T-helper 1 cell treated with Interleukin-12 subunit alpha and Interleukin-12 subunit beta and Interleukin-4 antibody, amounts not matched to agents 30 μg/mL and 1 μg/mL, for 36 hours (primary cell): ENCODE results near the gene S100A12.
A peak's percentile ranks its signal among the peaks of the same experiment; 100 is the strongest.

Source experiments
- H3K27ac Mint-ChIP-seq: one replicate; pipeline ENCODE4 v1.8.0; 2021; ENCODE audit warnings: mild to moderate bottlenecking, mixed read lengths
- H3K27me3 Mint-ChIP-seq: one replicate; pipeline ENCODE4 v1.8.0; 2021; ENCODE audit warnings: low read depth, mixed read lengths
- H3K36me3 Mint-ChIP-seq: one replicate; pipeline ENCODE4 v1.8.0; 2021; ENCODE audit warnings: low read depth, mixed read lengths
- H3K4me1 Mint-ChIP-seq: one replicate; pipeline ENCODE4 v1.8.0; 2021; ENCODE audit warnings: low read depth, mixed read lengths
- H3K4me3 Mint-ChIP-seq: one replicate; pipeline ENCODE4 v1.8.0; 2021; ENCODE audit warnings: mild to moderate bottlenecking, moderate library complexity, mixed read lengths
- H3K9me3 Mint-ChIP-seq: one replicate; pipeline ENCODE4 v1.8.0; 2021; ENCODE audit warnings: mixed read lengths

The S100A12 gene

DNA sequence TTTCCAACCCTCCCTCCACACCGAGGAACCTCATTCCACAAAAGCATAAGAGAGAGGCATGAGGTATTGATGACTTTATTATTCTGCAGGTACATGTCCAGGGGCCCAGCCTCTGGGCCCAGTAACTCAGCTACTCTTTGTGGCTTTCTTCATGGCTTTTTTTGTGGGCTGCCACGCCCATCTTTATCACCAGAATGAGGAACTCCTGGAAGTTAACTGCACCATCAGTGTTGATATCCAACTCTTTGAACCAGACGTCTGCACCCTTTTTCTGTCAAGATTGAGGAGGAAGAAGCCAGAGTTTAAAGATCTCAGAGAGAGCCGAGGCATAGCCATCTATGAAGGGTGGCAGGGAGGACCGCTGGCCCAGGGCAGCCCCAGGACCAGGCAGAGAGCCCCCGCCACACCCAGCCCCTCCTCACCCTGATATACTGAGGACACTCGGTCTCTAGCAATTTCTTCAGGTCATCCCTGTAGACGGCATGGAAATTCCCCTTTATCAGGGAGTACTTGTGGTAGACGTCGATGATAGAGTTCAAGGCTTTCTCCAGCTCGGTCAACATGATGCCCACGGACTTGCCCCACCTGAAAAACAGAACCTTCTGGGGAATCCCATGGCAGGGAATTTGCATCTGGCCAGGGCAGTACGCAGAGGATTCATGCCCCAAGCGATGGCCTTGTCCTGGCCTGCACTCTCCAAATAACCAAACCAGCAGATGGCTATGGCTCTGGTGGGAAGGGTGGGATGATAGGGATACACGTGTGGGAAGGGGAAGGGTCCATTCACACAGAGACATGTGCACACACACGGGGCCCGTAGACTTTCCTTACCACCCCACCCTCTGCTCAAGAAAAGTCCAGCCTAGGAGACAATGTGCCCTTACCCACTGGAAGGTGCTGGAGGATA lies 14.8 kb upstream of the S100A12 start:
- no peaks in the 10 kb centered on the region for H3K36me3 Mint-ChIP-seq
- H3K27me3 Mint-ChIP-seq = peaks cover 13% of the 10 kb centered on the region
- H3K4me3 Mint-ChIP-seq = no peak overlapping the region
- no peaks in the 10 kb centered on the region for H3K9me3 Mint-ChIP-seq
- no peak overlapping the region for H3K27ac Mint-ChIP-seq
- H3K4me1 Mint-ChIP-seq = peaks cover 9% of the 10 kb centered on the region

DNA sequence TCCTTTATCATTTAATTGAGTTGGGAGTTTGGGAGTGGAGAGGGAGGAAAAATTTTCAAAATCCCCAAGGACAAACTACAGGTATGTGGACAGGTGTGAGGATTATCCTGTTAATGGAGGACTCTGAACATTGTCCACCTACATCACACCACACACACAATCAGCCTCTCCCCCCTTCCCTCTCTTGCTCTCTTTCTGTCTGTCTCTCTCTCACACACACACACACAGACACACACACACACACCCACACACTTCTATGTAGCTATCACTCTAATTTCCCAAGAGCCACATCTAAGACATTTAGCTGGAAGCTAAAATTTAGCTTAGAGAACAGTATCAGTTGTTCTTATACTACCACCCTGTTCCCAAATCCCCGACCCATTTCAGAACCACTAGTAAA lies 14.0 kb upstream of the S100A12 start:
- H3K4me3 Mint-ChIP-seq = no peak overlapping the region
- no peaks in the 10 kb centered on the region for H3K9me3 Mint-ChIP-seq
- no peaks in the 10 kb centered on the region for H3K36me3 Mint-ChIP-seq
- peaks cover 11% of the 10 kb centered on the region for H3K27me3 Mint-ChIP-seq
- peaks cover 9% of the 10 kb centered on the region for H3K4me1 Mint-ChIP-seq
- H3K27ac Mint-ChIP-seq = no peak overlapping the region

DNA sequence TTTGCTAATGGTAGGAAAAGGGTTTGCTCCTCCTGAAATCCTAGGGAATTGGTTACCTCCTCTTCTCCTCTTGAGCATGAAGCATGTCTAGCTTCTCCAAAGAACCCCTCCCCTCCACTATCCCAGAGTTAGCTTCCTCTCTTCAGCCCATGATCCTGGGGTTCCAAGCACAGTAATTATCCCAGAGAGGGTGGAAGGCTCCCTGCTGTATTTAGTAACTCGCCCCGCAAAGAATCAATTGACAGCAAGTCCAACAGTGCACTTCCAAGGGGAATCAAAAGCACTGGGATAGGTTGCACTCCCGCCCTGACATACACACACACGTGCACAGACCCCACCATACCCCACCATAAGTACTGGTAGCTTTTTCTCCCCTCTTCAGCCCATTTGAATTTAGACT lies 12.4 kb upstream of the S100A12 start:
- H3K9me3 Mint-ChIP-seq = no peaks in the 10 kb centered on the region
- H3K36me3 Mint-ChIP-seq = no peaks in the 10 kb centered on the region
- H3K27me3 Mint-ChIP-seq = peaks cover 15% of the 10 kb centered on the region
- no peak overlapping the region for H3K27ac Mint-ChIP-seq
- H3K4me1 Mint-ChIP-seq = peaks cover 9% of the 10 kb centered on the region
- H3K4me3 Mint-ChIP-seq = no peak overlapping the region

DNA sequence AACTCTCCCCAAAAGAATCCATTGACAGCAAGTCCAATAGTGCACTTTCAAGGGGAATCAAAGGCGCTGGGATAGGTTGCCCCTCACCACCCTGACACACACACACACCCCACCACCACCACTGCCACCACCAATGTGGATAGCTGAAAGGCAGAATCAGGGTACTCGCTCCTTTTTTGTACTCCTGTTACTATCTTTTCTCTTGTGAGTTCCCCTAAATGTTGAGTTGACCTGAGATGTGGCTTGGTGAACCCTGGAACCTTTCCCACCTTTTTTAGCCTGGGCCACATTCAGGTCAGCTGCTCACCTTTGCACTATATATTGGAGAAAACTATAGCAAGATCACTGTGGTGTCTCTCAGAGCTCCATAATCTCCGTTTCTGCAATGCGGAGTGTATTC lies 11.6 kb upstream of the S100A12 start:
- peaks cover 23% of the 10 kb centered on the region for H3K27me3 Mint-ChIP-seq
- no peak overlapping the region for H3K27ac Mint-ChIP-seq
- H3K36me3 Mint-ChIP-seq = no peaks in the 10 kb centered on the region
- peaks cover 9% of the 10 kb centered on the region for H3K4me1 Mint-ChIP-seq
- H3K4me3 Mint-ChIP-seq = no peak overlapping the region
- H3K9me3 Mint-ChIP-seq = peaks cover 6% of the 10 kb centered on the region

DNA sequence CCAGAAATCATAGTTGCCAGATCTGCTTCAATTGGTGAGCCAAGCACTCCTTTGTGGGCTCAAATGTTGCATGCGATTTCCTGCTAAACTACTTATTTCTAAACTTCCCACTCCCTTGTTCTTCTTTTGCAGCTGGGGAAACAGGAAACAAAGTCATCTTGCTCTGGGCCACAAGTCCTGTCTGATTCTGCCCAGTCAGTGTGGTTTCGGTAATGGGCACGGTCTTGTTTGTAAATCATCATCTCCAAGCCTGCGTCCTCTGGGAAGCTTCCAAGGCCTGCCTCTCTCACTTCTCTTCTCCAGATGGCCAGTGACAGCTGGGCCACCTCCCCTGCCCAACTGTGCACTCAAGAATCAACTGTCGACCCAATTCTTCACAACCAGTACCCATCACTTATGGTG lies 11.1 kb upstream of the S100A12 start:
- peaks cover 9% of the 10 kb centered on the region for H3K4me1 Mint-ChIP-seq
- no peak overlapping the region for H3K4me3 Mint-ChIP-seq
- no peaks in the 10 kb centered on the region for H3K36me3 Mint-ChIP-seq
- peaks cover 26% of the 10 kb centered on the region for H3K27me3 Mint-ChIP-seq
- peak overlapping the region; percentile 2 for H3K27ac Mint-ChIP-seq
- H3K9me3 Mint-ChIP-seq = peaks cover 11% of the 10 kb centered on the region

DNA sequence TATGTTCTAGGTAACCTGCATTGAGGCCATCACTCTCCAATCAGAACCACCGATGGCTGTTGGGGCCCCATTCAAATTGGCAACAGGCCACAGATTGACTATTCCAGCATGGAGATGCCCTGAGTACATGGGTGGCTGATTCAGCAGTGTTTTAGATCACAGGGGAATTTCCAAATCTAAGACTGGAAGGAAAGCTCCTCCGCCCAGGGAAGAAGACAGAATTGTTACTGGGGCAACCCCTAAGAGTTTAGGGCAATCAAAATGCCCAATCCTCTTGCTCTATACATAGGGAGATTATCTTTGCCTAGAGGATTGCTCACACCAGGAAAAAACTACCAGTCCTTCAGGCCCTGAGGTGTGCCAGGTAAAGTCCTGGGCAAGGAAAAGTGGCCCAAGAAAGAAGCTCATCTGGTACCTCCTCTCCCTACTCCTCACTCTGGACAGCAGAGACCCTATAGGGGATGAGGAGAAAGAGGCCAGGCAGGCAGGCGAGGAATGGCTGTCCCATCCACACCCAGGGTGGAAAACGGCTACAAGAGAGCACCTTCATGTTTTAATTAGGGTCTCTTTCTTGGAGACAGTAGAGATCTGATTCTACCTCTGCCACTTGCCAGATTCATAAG lies 9.6 kb upstream of the S100A12 start:
- Mint-ChIP-seq H3K36me3 (no peaks in the 10 kb centered on the region), H3K27ac (no peak overlapping the region), H3K4me3 (no peak overlapping the region), H3K9me3 (peaks cover 16% of the 10 kb centered on the region), H3K4me1 (peaks cover 9% of the 10 kb centered on the region), H3K27me3 (peaks cover 30% of the 10 kb centered on the region)

DNA sequence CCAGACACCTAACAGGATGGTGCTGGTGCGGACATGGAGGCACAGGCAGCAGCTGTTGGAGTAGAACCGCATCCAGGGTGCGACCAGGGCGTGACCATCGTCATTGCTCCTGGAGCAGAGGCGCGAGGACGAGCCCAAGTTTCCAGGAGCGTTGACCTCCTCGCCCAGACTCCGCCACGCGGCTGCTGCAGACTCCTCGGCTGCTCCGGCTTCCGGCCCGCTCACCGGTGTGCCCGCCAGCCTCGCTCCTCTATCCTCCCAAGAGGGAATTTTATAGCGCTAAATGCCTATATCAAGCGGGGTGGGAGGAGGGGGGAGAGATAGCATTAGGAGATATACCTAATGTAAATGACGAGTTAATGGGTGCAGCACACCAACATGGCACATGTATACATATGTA lies 5.3 kb upstream of the S100A12 start:
- Mint-ChIP-seq H3K36me3 (no peaks in the 10 kb centered on the region), H3K4me3 (no peak overlapping the region), H3K27me3 (peaks cover 48% of the 10 kb centered on the region), H3K27ac (no peak overlapping the region), H3K9me3 (peaks cover 16% of the 10 kb centered on the region), H3K4me1 (no peaks in the 10 kb centered on the region)

DNA sequence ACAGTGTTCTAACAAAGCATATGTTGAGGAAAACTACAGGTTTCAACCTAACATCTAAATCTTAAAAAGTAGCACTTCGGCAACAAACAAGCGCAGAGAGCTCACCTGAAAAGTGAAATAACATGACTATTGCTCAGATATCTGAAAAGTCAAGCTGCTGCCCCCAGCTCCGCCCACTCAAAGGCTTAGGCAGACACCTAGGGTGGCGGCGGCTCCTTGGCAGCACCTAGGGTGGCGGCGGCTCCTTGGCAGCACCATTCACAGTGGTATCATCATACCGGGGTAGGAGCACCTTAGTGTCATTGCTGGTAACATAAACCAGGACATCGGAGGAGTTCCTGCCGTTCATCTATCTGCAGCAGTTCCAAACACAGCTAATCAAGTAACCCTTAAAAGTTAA lies 4.2 kb upstream of the S100A12 start:
- Mint-ChIP-seq H3K9me3 (peaks cover 16% of the 10 kb centered on the region), H3K36me3 (no peaks in the 10 kb centered on the region), H3K4me3 (no peak overlapping the region), H3K4me1 (no peaks in the 10 kb centered on the region), H3K27ac (no peak overlapping the region), H3K27me3 (peaks cover 48% of the 10 kb centered on the region)

DNA sequence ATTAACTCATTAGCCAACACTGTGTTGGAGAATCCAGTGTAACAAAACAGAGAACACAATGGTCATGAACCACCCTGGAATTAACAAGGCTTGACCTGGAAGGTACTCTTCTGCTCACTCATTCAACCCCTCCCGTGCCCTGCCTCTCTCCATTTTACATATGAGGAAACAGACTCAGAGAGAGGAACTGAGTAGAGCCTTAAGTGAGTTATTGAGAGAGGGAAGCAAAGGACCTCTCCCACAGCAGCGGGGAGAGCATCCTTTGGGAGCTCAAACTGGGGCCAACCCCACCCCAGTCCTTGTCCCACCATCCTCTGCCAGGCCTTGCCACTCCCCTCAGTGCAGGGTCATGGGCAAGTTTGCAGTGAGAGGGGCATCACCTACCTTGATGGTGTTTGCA lies 1.4 kb downstream of the S100A12 start:
- Mint-ChIP-seq H3K4me3 (no peak overlapping the region), H3K27me3 (peaks cover 45% of the 10 kb centered on the region), H3K36me3 (no peaks in the 10 kb centered on the region), H3K4me1 (no peaks in the 10 kb centered on the region), H3K9me3 (no peaks in the 10 kb centered on the region), H3K27ac (no peak overlapping the region)

DNA sequence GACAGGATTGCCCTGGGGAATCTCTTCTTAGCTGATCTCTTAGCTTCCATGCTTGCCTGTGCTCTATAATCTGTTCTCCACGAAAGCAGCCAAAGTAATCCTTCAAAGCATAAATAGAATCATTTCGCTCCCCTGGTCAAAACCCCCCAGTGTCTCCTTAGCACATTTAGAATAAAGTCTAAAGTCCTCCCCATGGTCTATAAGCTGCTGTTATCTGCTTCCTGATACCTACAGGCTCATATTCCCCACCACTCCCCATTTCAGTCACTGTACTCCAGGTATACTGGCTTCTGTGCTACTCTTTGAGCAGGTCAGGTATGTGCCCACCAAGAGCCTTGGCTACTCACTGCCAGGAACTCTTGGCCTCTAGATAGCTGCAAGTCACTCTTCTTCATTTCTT lies 2.9 kb downstream of the S100A12 start:
- Mint-ChIP-seq H3K4me3 (no peak overlapping the region), H3K27me3 (peaks cover 33% of the 10 kb centered on the region), H3K9me3 (no peaks in the 10 kb centered on the region), H3K36me3 (no peaks in the 10 kb centered on the region), H3K4me1 (no peaks in the 10 kb centered on the region), H3K27ac (no peak overlapping the region)

DNA sequence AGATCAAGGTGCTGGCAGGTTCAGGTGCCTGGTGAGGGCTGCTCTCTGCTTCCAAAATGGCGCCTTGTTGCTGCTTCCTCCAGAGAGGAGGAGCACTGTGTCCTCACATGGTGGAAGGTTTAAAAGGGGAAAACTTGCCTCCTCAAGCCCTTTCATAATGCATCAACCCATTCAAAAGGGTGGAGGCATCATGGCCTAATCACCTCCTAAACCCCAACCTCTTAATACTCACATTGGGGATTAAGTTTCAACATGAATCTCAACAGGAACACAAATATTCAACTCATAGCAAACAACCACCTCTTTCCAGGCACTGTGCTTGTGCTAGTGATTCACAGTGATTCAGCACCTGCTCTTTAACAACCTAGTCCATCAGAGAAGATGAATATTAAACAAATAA lies 4.2 kb downstream of the S100A12 start:
- Mint-ChIP-seq H3K4me1 (no peaks in the 10 kb centered on the region), H3K27ac (no peak overlapping the region), H3K36me3 (no peaks in the 10 kb centered on the region), H3K9me3 (no peaks in the 10 kb centered on the region), H3K4me3 (no peak overlapping the region), H3K27me3 (peaks cover 27% of the 10 kb centered on the region)

DNA sequence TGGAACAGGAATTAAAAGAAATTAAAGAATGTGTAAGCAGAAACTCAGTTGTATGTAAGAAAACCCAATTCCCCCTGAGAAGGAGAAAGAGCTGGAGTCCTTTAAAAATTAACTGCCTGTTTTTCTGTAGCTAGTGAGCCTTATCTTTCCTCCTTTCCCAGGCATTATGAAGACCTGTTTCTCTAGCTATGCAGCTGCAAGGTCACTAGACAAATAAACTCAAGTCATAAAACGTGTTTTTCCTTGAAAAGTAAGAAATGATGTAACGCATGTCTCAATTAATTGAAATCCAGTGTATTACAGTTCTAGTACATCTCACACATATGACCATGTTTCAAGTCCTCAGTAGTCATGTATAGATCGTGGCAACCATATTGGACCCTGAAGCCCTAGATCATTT lies 5.3 kb downstream of the S100A12 start:
- no peaks in the 10 kb centered on the region for H3K36me3 Mint-ChIP-seq
- H3K27me3 Mint-ChIP-seq = peaks cover 27% of the 10 kb centered on the region
- no peaks in the 10 kb centered on the region for H3K4me1 Mint-ChIP-seq
- H3K9me3 Mint-ChIP-seq = no peaks in the 10 kb centered on the region
- H3K27ac Mint-ChIP-seq = no peak overlapping the region
- no peak overlapping the region for H3K4me3 Mint-ChIP-seq

DNA sequence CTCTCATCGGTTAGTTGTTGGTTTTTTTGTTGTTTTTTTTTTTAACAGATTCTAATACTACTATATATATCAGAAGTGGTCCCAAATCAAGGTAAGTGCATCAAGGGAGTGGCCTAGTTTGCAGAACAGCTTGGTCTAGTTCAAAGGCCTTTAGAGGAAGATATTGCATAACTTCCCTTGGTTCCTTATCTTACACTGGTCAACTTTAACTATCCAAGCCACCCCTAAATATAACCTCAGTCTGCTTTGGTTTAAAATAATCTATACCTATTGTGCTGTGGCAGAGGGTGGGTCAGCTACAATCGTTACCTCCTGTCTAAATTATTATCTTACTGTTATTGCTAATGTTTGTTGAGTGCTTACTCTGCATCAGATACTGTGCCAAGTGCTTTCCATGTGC lies 6.9 kb downstream of the S100A12 start:
- H3K36me3 Mint-ChIP-seq = no peaks in the 10 kb centered on the region
- peaks cover 33% of the 10 kb centered on the region for H3K27me3 Mint-ChIP-seq
- H3K9me3 Mint-ChIP-seq = no peaks in the 10 kb centered on the region
- no peaks in the 10 kb centered on the region for H3K4me1 Mint-ChIP-seq
- no peak overlapping the region for H3K27ac Mint-ChIP-seq
- no peak overlapping the region for H3K4me3 Mint-ChIP-seq

DNA sequence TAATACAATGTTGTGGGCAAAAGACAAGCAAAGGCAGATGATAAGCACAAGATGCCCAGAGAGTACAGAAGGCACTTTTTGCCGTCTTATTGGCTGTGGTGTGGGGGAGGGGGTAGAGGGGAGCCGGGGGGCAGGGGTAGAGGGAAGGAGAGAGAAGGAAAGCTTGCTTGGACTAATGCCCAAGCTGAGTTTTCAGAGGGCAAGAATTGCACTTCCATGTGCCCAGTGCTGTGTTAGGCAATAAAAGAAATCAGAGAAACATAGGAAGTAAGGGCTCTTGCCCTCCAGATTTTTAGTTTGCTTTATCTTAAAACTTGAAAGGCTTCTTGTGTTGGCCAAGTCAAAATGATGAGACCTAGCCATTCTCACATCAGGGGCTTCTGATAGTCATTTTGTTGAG lies 8.3 kb downstream of the S100A12 start:
- Mint-ChIP-seq H3K9me3 (no peaks in the 10 kb centered on the region), H3K27me3 (peaks cover 27% of the 10 kb centered on the region), H3K4me3 (no peak overlapping the region), H3K27ac (no peak overlapping the region), H3K36me3 (no peaks in the 10 kb centered on the region), H3K4me1 (no peaks in the 10 kb centered on the region)

DNA sequence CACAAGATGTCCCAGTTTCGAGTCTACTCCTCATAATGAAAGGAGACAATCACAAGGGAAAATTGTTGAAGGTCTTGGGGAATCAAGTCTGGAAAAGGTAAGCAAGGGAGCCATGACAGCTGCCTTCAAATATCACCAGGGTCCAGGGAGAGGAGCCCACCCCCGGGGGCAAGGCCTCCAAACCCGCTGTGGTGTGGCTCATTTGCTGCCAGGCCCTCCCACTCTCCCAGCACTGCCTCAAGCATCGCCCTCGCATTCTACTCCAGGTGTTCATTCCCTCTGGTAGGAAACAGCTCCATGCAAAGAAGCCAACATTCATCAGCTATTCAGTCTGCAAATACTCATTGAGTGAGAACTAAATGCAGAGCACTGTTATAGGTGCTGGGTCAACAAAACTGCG lies 9.2 kb downstream of the S100A12 start:
- Mint-ChIP-seq H3K27ac (no peak overlapping the region), H3K4me3 (no peak overlapping the region), H3K4me1 (no peaks in the 10 kb centered on the region), H3K27me3 (peaks cover 19% of the 10 kb centered on the region), H3K36me3 (no peaks in the 10 kb centered on the region), H3K9me3 (no peaks in the 10 kb centered on the region)
